ENCODE data around the gene SAMD8. TPM values are rescaled to one million over a fixed set of nuclear protein-coding genes. Genes with fewer than 3 reads are reported as not detected.

SAMD8 gene
- total and polyA plus RNA-seq, 2 of the 8 experiments (the other 6 are each of a cell fraction or from before 2014, with no cell fraction given), result 11.7 to 20.9 TPM

DNA sequence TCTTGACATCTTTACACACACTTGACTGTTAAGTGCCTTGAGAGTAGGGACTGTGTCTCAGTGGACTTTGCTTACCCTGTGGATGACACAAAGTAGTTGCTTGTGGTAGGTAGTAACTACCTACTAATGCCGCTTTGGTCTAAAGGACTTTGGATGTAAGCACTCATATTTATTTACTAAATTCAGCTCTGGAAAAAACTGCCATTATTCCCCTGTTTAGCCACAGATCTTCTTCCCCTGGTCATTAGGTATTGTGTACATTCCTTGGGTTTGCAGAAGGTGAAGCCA is 96.3 kb downstream of the SAMD8 start:
- ChIA-PET CTCF (ENCODE audit: partially characterized antibody) (interaction anchor here (0.6 to 11.0 kb wide), 6 partner anchors 16 to 242 kb away, joined by 4 to 128 read pairs (median 7); partner anchors contain the start of gene COMTD1), POLR2A (ENCODE audit: partially characterized antibody) (interaction anchor here (0.8 to 36.7 kb wide), 3 partner anchors 10 to 20 kb away, joined by 3 to 801 read pairs (median 7); partner anchors contain the start of gene COMTD1)
- peaks cover 0 to 10% of the 10 kb centered on the region in 2 experiments for H4K20me1 ChIP-seq (replicated peaks in 1 of 2; ENCODE audit: control insufficient read depth in 1 of 2, insufficient read depth in 2 of 2, low read length in 2 of 2)
- FAIRE-seq, result no peak
- 89% methylated on average over 1 of the region's 1 CpG; no CpG with 5 or more reads in 1 of the 2 experiments for WGBS, 2 experiments (ENCODE audit: extremely low coverage in 1 of 2, insufficient coverage in 1 of 2, insufficient read length in 1 of 2, insufficient replicate concordance in 2 of 2, low coverage in 1 of 2, low lambda C conversion rate in 2 of 2, missing lambda C conversion rate in 1 of 2)
- H3K4me2 ChIP-seq (ENCODE audit: insufficient read depth in 1 of 2, low read depth in 2 of 2, low read length in 2 of 2), result peak overlapping the region in 1 of 2 experiments; percentile 22; a peak in 1 of 4 replicates
- no peak overlapping the region for H2BK20ac ChIP-seq (ENCODE audit: low read length)
- no peaks in the 10 kb centered on the region for H3K9me3 ChIP-seq (ENCODE audit: insufficient read depth in 2 of 2, low read depth in 1 of 2, low read length in 1 of 2)
- no peak overlapping the region for H3K4me3 ChIP-seq (ENCODE audit: extremely low read depth in 1 of 4, insufficient read depth in 2 of 4, low read depth in 3 of 4, low read length in 4 of 4)
- no peak for DNase-seq (ENCODE audit: low read depth in 1 of 2, low spot score in 2 of 2)
- H3K18ac ChIP-seq (ENCODE audit: extremely low read depth, low read length), result no peak overlapping the region
- no peak for TF ChIP-seq FOSL1 (IDR thresholded peaks at IDR 0.05; ENCODE audit: insufficient read depth, low read depth, low read length)
- TF ChIP-seq RFX5 (IDR thresholded peaks at IDR 0.05; ENCODE audit: borderline replicate concordance, low read depth, low read length), result no peak
- no peak for TF ChIP-seq CBX5 (IDR thresholded peaks at IDR 0.05; ENCODE audit: low read depth, low read length)
- TF ChIP-seq KDM1A (IDR thresholded peaks at IDR 0.05; ENCODE audit: borderline replicate concordance, low read length), result no peak
- no peak overlapping the region for H3K4ac ChIP-seq (replicated peaks; ENCODE audit: insufficient read length, low read depth, low read length)
- H2AK5ac ChIP-seq (ENCODE audit: low read depth, low read length), result no peak overlapping the region
- H4K8ac ChIP-seq (ENCODE audit: extremely low read depth, insufficient read depth, low read length), result no peak overlapping the region
- H3K27ac ChIP-seq (ENCODE audit: low read depth, low read length), result no peak overlapping the region
- H2BK12ac ChIP-seq (ENCODE audit: low read depth, low read length), result no peak overlapping the region
- H3K79me2 ChIP-seq (ENCODE audit: control insufficient read depth in 1 of 2, insufficient read depth in 2 of 2, low read length in 2 of 2), result peaks cover 15 to 21% of the 10 kb centered on the region in 2 experiments
- H3K27me3 ChIP-seq (replicated peaks in 1 of 4; ENCODE audit: control insufficient read depth in 3 of 4, extremely low read depth in 1 of 4, insufficient read depth in 3 of 4, low read length in 3 of 4), result no peaks in the 10 kb centered on the region
- no peak overlapping the region for H3K9ac ChIP-seq (replicated peaks in 1 of 4; ENCODE audit: extremely low read depth in 1 of 4, low read depth in 3 of 4, low read length in 3 of 4)
- no peak overlapping the region for H2BK15ac ChIP-seq (ENCODE audit: low read length)
- H3K36me3 ChIP-seq (ENCODE audit: control insufficient read depth in 2 of 4, insufficient read depth in 4 of 4, low read length in 3 of 4), result peaks cover 0 to 10% (median 3%) of the 10 kb centered on the region in 4 experiments; a peak in 3 of 8 replicates
- no peaks in the 10 kb centered on the region for H3K79me1 ChIP-seq (ENCODE audit: low read depth, low read length)
- H2BK5ac ChIP-seq (ENCODE audit: low read depth, low read length), result no peak overlapping the region
- peaks cover 5 to 20% (median 9%) of the 10 kb centered on the region in 4 experiments for H3K4me1 ChIP-seq (replicated peaks in 1 of 4; ENCODE audit: control insufficient read depth in 3 of 4, insufficient read depth in 4 of 4, low read length in 3 of 4)
- H3K14ac ChIP-seq (ENCODE audit: insufficient read length), result no peak overlapping the region
- H2AFZ ChIP-seq (ENCODE audit: low read length), result no peak overlapping the region
- no peak overlapping the region for H2BK120ac ChIP-seq (replicated peaks; ENCODE audit: low read depth, low read length)
- H4K91ac ChIP-seq (replicated peaks; ENCODE audit: insufficient read length, low read length), result no peak overlapping the region
- no peak overlapping the region for H4K5ac ChIP-seq (ENCODE audit: insufficient read length, low read depth, low read length)
- H3K23me2 ChIP-seq (ENCODE audit: low read depth, low read length), result peaks cover 10% of the 10 kb centered on the region
- no peak overlapping the region for H3K56ac ChIP-seq (replicated peaks; ENCODE audit: insufficient read length, low read depth, low read length)
- H3K23ac ChIP-seq (ENCODE audit: insufficient read length), result no peak overlapping the region

All from H1 (cell line).